Fibroblast of pulmonary artery (primary cell): ENCODE results near the gene SERPINE2.
A peak's percentile ranks its signal among the peaks of the same experiment; 100 is the strongest.

Source experiments
- DNase-seq: peaks from one replicate; pipeline ENCODE4 v3.0.0-alpha.2; 2010; ENCODE audit warnings: low read depth
- H3K4me3 ChIP-seq: replicated peaks from 2 replicates; pipeline ENCODE4 v1.5.1; 2011; ENCODE audit warnings: low read depth, mild to moderate bottlenecking, control low read depth, low read length, moderate library complexity
- TF ChIP-seq, protein P1 (sequence below): IDR thresholded peaks from 2 replicates; pipeline ENCODE4 v1.5.1; 2011; ENCODE audit warnings: mild to moderate bottlenecking, control low read depth, low read length, inconsistent platforms; ENCODE audit errors: missing control alignments

Gene SERPINE2

DNA sequence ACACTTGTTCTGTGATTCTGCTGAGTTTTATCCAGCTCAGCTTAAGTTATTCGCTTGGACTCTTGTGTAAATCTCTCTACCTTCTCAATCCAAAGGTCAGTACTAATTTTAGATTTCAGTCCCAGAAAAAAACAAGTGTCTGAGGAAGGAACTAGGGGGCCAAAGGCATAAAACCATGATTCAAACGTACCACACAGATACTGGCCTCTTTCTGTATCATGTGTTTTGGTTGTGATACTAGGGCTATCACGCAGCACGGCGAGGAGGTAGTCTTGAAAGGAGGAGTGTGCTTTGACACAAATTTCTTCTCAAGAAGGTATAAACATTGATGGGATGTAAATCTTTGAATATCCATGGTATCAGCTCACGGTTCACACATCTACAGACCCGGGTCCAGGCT, 8.3 kb downstream of the SERPINE2 start:
- TF ChIP-seq, protein P1, sequence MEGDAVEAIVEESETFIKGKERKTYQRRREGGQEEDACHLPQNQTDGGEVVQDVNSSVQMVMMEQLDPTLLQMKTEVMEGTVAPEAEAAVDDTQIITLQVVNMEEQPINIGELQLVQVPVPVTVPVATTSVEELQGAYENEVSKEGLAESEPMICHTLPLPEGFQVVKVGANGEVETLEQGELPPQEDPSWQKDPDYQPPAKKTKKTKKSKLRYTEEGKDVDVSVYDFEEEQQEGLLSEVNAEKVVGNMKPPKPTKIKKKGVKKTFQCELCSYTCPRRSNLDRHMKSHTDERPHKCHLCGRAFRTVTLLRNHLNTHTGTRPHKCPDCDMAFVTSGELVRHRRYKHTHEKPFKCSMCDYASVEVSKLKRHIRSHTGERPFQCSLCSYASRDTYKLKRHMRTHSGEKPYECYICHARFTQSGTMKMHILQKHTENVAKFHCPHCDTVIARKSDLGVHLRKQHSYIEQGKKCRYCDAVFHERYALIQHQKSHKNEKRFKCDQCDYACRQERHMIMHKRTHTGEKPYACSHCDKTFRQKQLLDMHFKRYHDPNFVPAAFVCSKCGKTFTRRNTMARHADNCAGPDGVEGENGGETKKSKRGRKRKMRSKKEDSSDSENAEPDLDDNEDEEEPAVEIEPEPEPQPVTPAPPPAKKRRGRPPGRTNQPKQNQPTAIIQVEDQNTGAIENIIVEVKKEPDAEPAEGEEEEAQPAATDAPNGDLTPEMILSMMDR: no peak
- no peak overlapping the region for H3K4me3 ChIP-seq
- no peak for DNase-seq

DNA sequence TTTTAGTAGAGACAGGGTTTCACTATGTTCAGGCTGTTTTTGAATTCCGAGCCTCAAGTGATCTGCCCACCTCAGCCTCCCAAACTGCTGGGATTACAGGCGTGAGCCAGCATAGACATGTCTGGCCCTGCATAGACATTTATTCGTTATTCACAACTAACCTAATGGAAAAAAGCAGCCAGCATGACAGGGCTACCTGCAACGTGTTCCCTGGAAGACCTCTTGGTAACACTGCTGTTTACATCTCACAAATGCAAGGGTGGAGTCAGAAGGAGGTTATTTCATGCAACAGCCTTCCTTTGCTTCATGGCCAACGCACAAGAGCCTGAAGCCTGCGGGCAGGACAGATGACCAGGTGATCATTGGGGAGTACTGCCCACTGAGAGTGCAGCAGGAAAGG, 9.2 kb downstream of the SERPINE2 start:
- no peak for DNase-seq
- H3K4me3 ChIP-seq: no peak overlapping the region
- TF ChIP-seq, protein P1: no peak

DNA sequence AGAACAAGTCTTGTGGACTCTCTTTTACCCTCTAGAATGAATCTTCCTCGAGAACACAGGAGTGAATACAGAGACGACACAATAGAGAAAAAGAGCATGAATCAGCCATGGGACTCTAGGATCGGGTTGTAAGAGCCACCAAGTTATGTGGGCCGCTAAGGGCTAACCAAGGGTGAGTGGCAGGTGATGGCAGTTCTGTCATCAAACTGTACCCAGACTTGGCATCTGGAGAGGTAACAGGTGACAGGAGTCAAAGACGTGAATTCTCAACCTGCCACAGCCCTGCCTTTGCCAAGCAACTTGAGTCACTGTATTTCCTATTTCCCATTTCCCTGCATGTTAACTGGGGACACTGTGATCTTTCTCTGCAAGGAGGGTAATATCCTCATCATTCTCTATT, 11.2 kb downstream of the SERPINE2 start:
- no peak for DNase-seq
- H3K4me3 ChIP-seq: no peak overlapping the region
- TF ChIP-seq, protein P1: no peak

DNA sequence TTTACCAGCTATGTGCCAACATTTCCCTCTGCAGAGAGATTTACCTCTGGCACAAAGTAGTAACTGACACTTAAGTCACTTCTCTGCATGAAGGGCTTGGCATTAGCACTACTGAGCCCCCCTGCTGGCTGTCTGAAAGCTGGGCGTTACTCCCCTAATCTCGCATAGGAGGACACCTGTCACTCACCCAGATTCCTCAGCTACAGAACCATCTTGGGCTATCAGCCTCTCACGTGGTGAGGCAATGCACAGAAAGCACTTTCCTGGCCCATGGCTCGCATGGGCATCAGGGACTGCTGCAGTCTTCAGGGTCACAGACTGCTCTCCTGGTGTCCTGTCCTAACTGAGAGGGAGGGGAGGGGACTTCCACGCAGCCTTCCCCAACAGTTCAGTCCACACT, 12.0 kb downstream of the SERPINE2 start:
- TF ChIP-seq, protein P1: no peak
- no peak for DNase-seq
- no peak overlapping the region for H3K4me3 ChIP-seq

DNA sequence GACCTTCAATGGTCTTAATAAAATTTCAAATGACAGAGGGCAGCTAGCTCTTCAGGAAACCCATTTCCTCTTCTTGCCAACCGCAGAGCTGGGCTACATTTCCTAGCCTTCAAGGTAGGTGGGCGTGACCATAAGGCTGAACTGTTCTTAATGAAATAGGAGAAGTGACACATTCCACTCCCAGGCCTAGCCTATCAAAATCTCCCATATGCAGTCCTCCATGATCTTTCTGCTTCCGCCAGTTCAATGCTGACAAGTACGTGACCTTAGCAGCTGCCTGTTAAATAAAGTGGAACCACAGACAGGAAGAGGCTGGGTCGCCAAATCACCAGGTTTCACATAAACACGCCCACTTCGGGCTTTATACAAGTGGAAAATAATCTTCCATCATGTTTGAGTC, 13.2 kb downstream of the SERPINE2 start:
- TF ChIP-seq, protein P1: no peak
- H3K4me3 ChIP-seq: no peak overlapping the region
- no peak for DNase-seq

DNA sequence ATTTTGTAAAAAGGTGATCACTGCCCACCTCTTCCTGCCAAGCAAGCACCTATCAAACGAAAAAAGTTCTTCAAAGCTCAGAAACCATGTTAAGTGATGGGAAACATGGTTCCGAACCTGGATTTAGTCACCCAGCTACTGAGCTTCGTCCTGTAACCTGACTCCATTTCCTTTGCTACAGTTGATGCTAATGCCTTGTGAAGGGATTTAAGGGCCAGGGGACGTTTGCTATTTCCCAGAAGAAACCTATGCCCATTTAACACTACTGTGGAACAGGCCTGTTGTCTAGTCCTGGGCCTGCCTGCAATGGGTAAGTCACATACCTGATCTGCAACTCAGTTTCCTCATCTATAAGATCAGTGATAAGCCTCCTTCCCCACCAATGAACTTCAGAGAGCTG, 14.8 kb downstream of the SERPINE2 start:
- TF ChIP-seq, protein P1: no peak
- H3K4me3 ChIP-seq: no peak overlapping the region
- DNase-seq: no peak

DNA sequence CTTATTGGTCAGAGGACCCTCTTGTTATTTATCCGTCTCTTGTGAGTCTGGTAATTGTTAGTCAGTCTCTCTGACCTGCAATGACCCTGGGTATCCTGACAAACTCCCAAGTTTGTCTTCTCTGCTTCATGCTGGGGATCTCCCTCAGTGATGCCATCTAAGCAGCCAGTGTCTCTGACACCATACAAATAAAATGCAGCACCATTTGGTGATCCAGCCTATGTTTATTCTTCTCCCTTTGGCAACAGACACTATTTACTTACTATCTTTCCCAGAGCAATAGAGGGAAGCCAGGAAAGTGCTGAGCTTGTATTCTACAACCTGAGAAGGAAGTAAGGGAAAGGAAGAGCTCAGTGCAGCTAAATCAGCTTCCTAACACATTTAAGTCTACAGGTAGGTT, 15.9 kb downstream of the SERPINE2 start:
- TF ChIP-seq, protein P1: no peak
- H3K4me3 ChIP-seq: no peak overlapping the region
- DNase-seq: peak; percentile 23
